Right atrium auricular region (tissue), 2 donors: Measurements from ENCODE around the gene HHLA2. TPM values are rescaled to one million over a fixed set of nuclear protein-coding genes. Genes with fewer than 3 reads are reported as not detected.

Experiments used
- DNase-seq: peaks from one replicate; pipeline ENCODE4 v3.0.0-alpha.2; 2019; ENCODE audit warnings: low spot score
- H3K27ac ChIP-seq, 2 donors: fragments of 200-600 bp; sonication (generic); 1 replicate in 1 of 2; 2 replicates in 1 of 2; pipeline ENCODE4 v1.5.1; 2016 to 2019
- H3K27me3 ChIP-seq, 2 donors: fragments of 200-600 bp; sonication (generic); one replicate each; pipeline versions ENCODE4 v1.5.1 to v1.6.0; 2017 to 2019
- H3K36me3 ChIP-seq: fragments of 200-600 bp; sonication (generic); one replicate; pipeline ENCODE4 v1.5.1; 2016
- H3K4me1 ChIP-seq, 2 donors: fragments of 200-600 bp; sonication (generic); one replicate each; pipeline versions ENCODE4 v1.5.1 to v1.6.0; 2017 to 2019
- H3K4me3 ChIP-seq, 2 donors: fragments of 200-600 bp; sonication (generic); 1 replicate in 1 of 2; 2 replicates in 1 of 2; pipeline ENCODE4 v1.5.1; 2017 to 2019; ENCODE audit warnings: mild to moderate bottlenecking in 1 of 2, moderate library complexity in 1 of 2
- H3K9me3 ChIP-seq, 2 donors: fragments of 200-600 bp; sonication (generic); one replicate each; pipeline ENCODE4 v1.5.1; 2019
- CTCF ChIP-seq, 2 donors: fragments of 200-600 bp; sonication (generic); IDR thresholded peaks; one replicate each; pipeline ENCODE4 v1.5.1; 2019; ENCODE audit warnings: antibody characterized with exemption in 2 of 2
- total RNA-seq, 2 donors: library from RNA; depleted of rRNA; stranded (reverse); fragments of >200 nt; gene quantifications; one replicate each; pipeline ENCODE4 v1.1.0, GENCODE V29; 2016

HHLA2 gene
- total RNA-seq, 2 donors from 2014 or later, result not detected

- Histone ChIP-seq H3K4me1 (no peaks in the 10 kb centered on the region), H3K27me3 (no peaks in the 10 kb centered on the region), H3K27ac (no peak overlapping the region), H3K9me3 (no peaks in the 10 kb centered on the region), H3K36me3 (no peaks in the 10 kb centered on the region), H3K4me3 (no peak overlapping the region)
- TF ChIP-seq CTCF (IDR thresholded peaks at IDR 0.05), result no peak
- no peak for DNase-seq
Observed at GRCh38 chr3:108391917-108392593, 95.7 kb downstream of the HHLA2 start.

- TF ChIP-seq CTCF (IDR thresholded peaks at IDR 0.05), result no peak
- H3K4me3 ChIP-seq, result no peak overlapping the region
Observed at GRCh38 chr3:108393128-108393900, 97.0 kb downstream of the HHLA2 start.

GRCh38 chr3:108394016-108394415, 97.7 kb downstream of the HHLA2 start:
- H3K27me3 ChIP-seq, result no peaks in the 10 kb centered on the region
- H3K9me3 ChIP-seq, result no peaks in the 10 kb centered on the region
- H3K27ac ChIP-seq, result no peak overlapping the region
- H3K36me3 ChIP-seq, result no peaks in the 10 kb centered on the region
- TF ChIP-seq CTCF (IDR thresholded peaks at IDR 0.05), result no peak
- H3K4me1 ChIP-seq, result no peaks in the 10 kb centered on the region
- no peak overlapping the region for H3K4me3 ChIP-seq
- DNase-seq, result no peak

More at GRCh38 chr3:108393128-108393900, 97.0 kb downstream of the HHLA2 start:
- Histone ChIP-seq H3K27me3 (no peaks in the 10 kb centered on the region), H3K27ac (no peak overlapping the region), H3K9me3 (no peaks in the 10 kb centered on the region), H3K4me1 (no peaks in the 10 kb centered on the region), H3K36me3 (no peaks in the 10 kb centered on the region)
- no peak for DNase-seq

- TF ChIP-seq CTCF (IDR thresholded peaks at IDR 0.05), result no peak
- DNase-seq, result no peak
- no peak overlapping the region for H3K27ac ChIP-seq
Observed at GRCh38 chr3:108394563-108394962, 98.2 kb downstream of the HHLA2 start.

GRCh38 chr3:108396336-108396735, 100.0 kb downstream of the HHLA2 start:
- no peaks in the 10 kb centered on the region for H3K27me3 ChIP-seq
- no peak for TF ChIP-seq CTCF (IDR thresholded peaks at IDR 0.05)
- H3K27ac ChIP-seq, result no peak overlapping the region
- no peaks in the 10 kb centered on the region for H3K9me3 ChIP-seq
- no peaks in the 10 kb centered on the region for H3K36me3 ChIP-seq
- H3K4me1 ChIP-seq, result no peaks in the 10 kb centered on the region
- no peak overlapping the region for H3K4me3 ChIP-seq
- DNase-seq, result no peak

More at GRCh38 chr3:108394563-108394962, 98.2 kb downstream of the HHLA2 start:
- no peaks in the 10 kb centered on the region for H3K27me3 ChIP-seq
- no peak overlapping the region for H3K4me3 ChIP-seq
- no peaks in the 10 kb centered on the region for H3K9me3 ChIP-seq
- H3K36me3 ChIP-seq, result no peaks in the 10 kb centered on the region
- no peaks in the 10 kb centered on the region for H3K4me1 ChIP-seq
